ENCODE results near the gene PGAM5. TPM values are rescaled to one million over a fixed set of nuclear protein-coding genes. Genes with fewer than 3 reads are reported as not detected.

The PGAM5 gene
- total RNA-seq, 2 donors from 2014 or later, result 33.3 to 85.6 TPM

- DNase-seq, result no peak
- Histone ChIP-seq H3K4me1 (no peaks in the 10 kb centered on the region), H3K27me3 (no peaks in the 10 kb centered on the region), H3K9me3 (no peaks in the 10 kb centered on the region), H3K4me3 (no peak overlapping the region), H3K27ac (no peak overlapping the region), H3K9ac (ENCODE audit: low read depth in 2 of 2, low read length in 2 of 2) (no peak overlapping the region), H3K36me3 (peaks cover 7% of the 10 kb centered on the region)
- TF ChIP-seq CTCF (IDR thresholded peaks at IDR 0.05), result no peak
- intact Hi-C loops (cut with DNase I), result no loop called here
Observed at GRCh38 chr12:132730353-132730752, 19.7 kb downstream of the PGAM5 start.

- no peak for TF ChIP-seq CTCF (IDR thresholded peaks at IDR 0.05)
- H3K4me3 ChIP-seq, result no peak overlapping the region
- no peak for DNase-seq
- intact Hi-C loops (cut with DNase I), result no loop called here
- H3K36me3 ChIP-seq, result peaks cover 7% of the 10 kb centered on the region
- H3K4me1 ChIP-seq, result no peaks in the 10 kb centered on the region
- H3K9ac ChIP-seq (ENCODE audit: low read depth in 2 of 2, low read length in 2 of 2), result no peak overlapping the region
- H3K27me3 ChIP-seq, result no peaks in the 10 kb centered on the region
- no peaks in the 10 kb centered on the region for H3K9me3 ChIP-seq
- no peak overlapping the region for H3K27ac ChIP-seq
Observed at GRCh38 chr12:132731574-132731973, 20.9 kb downstream of the PGAM5 start.

- Histone ChIP-seq H3K9ac (ENCODE audit: low read depth in 2 of 2, low read length in 2 of 2) (no peak overlapping the region), H3K36me3 (peaks cover 15% of the 10 kb centered on the region)
Observed at GRCh38 chr12:132734206-132734605, 23.6 kb downstream of the PGAM5 start.

GRCh38 chr12:132735496-132735895 lies 24.9 kb downstream of the PGAM5 start:
- no peak for TF ChIP-seq CTCF (IDR thresholded peaks at IDR 0.05)
- no peak overlapping the region for H3K27ac ChIP-seq
- H3K36me3 ChIP-seq, result peaks cover 20% of the 10 kb centered on the region
- no peaks in the 10 kb centered on the region for H3K4me1 ChIP-seq
- H3K9me3 ChIP-seq, result no peaks in the 10 kb centered on the region
- H3K9ac ChIP-seq (ENCODE audit: low read depth in 2 of 2, low read length in 2 of 2), result no peak overlapping the region
- intact Hi-C loops (cut with DNase I), result no loop called here
- H3K27me3 ChIP-seq, result no peaks in the 10 kb centered on the region
- H3K4me3 ChIP-seq, result no peak overlapping the region
- no peak for DNase-seq

More at GRCh38 chr12:132734206-132734605, 23.6 kb downstream of the PGAM5 start:
- no peak for TF ChIP-seq CTCF (IDR thresholded peaks at IDR 0.05)
- no peak overlapping the region for H3K4me3 ChIP-seq
- H3K27me3 ChIP-seq, result no peaks in the 10 kb centered on the region
- H3K27ac ChIP-seq, result no peak overlapping the region
- no peak for DNase-seq
- no peaks in the 10 kb centered on the region for H3K4me1 ChIP-seq
- no peaks in the 10 kb centered on the region for H3K9me3 ChIP-seq
- intact Hi-C loops (cut with DNase I), result no loop called here

GRCh38 chr12:132736378-132736777 lies 25.7 kb downstream of the PGAM5 start:
- no peak for TF ChIP-seq CTCF (IDR thresholded peaks at IDR 0.05)
- H3K27me3 ChIP-seq, result no peaks in the 10 kb centered on the region

GRCh38 chr12:132736913-132737312 lies 26.3 kb downstream of the PGAM5 start:
- Histone ChIP-seq H3K9ac (ENCODE audit: low read depth in 2 of 2, low read length in 2 of 2) (no peak overlapping the region), H3K27me3 (no peaks in the 10 kb centered on the region), H3K9me3 (no peaks in the 10 kb centered on the region), H3K27ac (no peak overlapping the region), H3K36me3 (peaks cover 20% of the 10 kb centered on the region), H3K4me3 (no peak overlapping the region), H3K4me1 (no peaks in the 10 kb centered on the region)
- intact Hi-C loops (cut with DNase I), result no loop called here
- DNase-seq, result no peak
- TF ChIP-seq CTCF (IDR thresholded peaks at IDR 0.05), result no peak

More at GRCh38 chr12:132736378-132736777, 25.7 kb downstream of the PGAM5 start:
- Histone ChIP-seq H3K4me1 (no peaks in the 10 kb centered on the region), H3K4me3 (no peak overlapping the region), H3K27ac (no peak overlapping the region), H3K36me3 (peaks cover 20% of the 10 kb centered on the region), H3K9me3 (no peaks in the 10 kb centered on the region), H3K9ac (ENCODE audit: low read depth in 2 of 2, low read length in 2 of 2) (no peak overlapping the region)
- DNase-seq, result no peak
- intact Hi-C loops (cut with DNase I), result no loop called here
